Loucy (cell line): Measurements from ENCODE around the gene COX4I2.

Experiments used
- H2AFZ ChIP-seq: fragments of 200-600 bp; sonication (generic); 2 replicates; pipeline ENCODE4 v1.6.0; 2016; ENCODE audit warnings: antibody characterized with exemption, mild to moderate bottlenecking, low read length, moderate library complexity
- H3F3A ChIP-seq: fragments of 200-600 bp; 2 replicates; pipeline ENCODE4 v1.6.0; 2016; ENCODE audit warnings: antibody characterized with exemption, low read depth, mild to moderate bottlenecking
- H3K27me3 ChIP-seq: fragments of 200-600 bp; sonication (generic); 2 replicates; pipeline ENCODE4 v1.6.1; 2014; ENCODE audit warnings: low read length, mild to moderate bottlenecking; ENCODE audit not compliant: insufficient read depth, poor library complexity, severe bottlenecking
- H3K36me3 ChIP-seq: fragments of 200-600 bp; sonication (generic); 2 replicates; pipeline ENCODE4 v1.6.1; 2016; ENCODE audit warnings: low read length; ENCODE audit not compliant: insufficient read depth
- H3K4me1 ChIP-seq: fragments of 200-600 bp; sonication (generic); 2 replicates; pipeline ENCODE4 v1.5.1; 2014; ENCODE audit warnings: low read length, mild to moderate bottlenecking; ENCODE audit not compliant: insufficient read depth, poor library complexity, severe bottlenecking
- H3K4me2 ChIP-seq: fragments of 200-600 bp; sonication (generic); 2 replicates; pipeline ENCODE4 v1.6.0; 2014; ENCODE audit warnings: antibody characterized with exemption, low read length, low read depth, mild to moderate bottlenecking; ENCODE audit not compliant: poor library complexity, severe bottlenecking
- H3K4me3 ChIP-seq: fragments of 200-600 bp; sonication (generic); 2 replicates; pipeline ENCODE4 v1.5.1; 2014; ENCODE audit warnings: low read length, mild to moderate bottlenecking, mixed read lengths; ENCODE audit not compliant: poor library complexity, severe bottlenecking
- H3K79me2 ChIP-seq: fragments of 200-600 bp; sonication (generic); 2 replicates; pipeline ENCODE4 v1.6.1; 2014; ENCODE audit warnings: low read length; ENCODE audit not compliant: insufficient read depth
- H3K9ac ChIP-seq: fragments of 200-600 bp; sonication (generic); 2 replicates; pipeline ENCODE4 v1.6.0; 2014; ENCODE audit warnings: mild to moderate bottlenecking, low read depth, low read length, moderate library complexity; ENCODE audit not compliant: poor library complexity, severe bottlenecking
- H3K9me2 ChIP-seq: fragments of 200-600 bp; sonication (generic); replicated peaks from 2 replicates; pipeline ENCODE4 v1.6.1; 2016; ENCODE audit warnings: low read depth, low read length, mixed read lengths
- H3K9me3 ChIP-seq: fragments of 200-600 bp; sonication (generic); 2 replicates; pipeline ENCODE4 v1.6.1; 2014; ENCODE audit warnings: mild to moderate bottlenecking, antibody characterized with exemption, low read length, low read depth; ENCODE audit not compliant: insufficient read depth
- H4K20me1 ChIP-seq: fragments of 200-600 bp; sonication (generic); 2 replicates; pipeline ENCODE4 v1.6.0; 2014; ENCODE audit warnings: antibody characterized with exemption, low read length, mild to moderate bottlenecking; ENCODE audit not compliant: insufficient read depth, poor library complexity, severe bottlenecking
- EZH2phosphoT487 ChIP-seq: fragments of 200-600 bp; IDR thresholded peaks from 2 replicates; pipeline ENCODE4 v1.6.1; 2018; ENCODE audit warnings: antibody characterized with exemption, mild to moderate bottlenecking, moderate library complexity, borderline replicate concordance
- TF ChIP-seq, protein P1 (sequence below): fragments of 200-600 bp; sonication (generic); conservative IDR thresholded peaks from 2 replicates; pipeline ENCODE4 v1.5.1; 2014; ENCODE audit warnings: mild to moderate bottlenecking, antibody characterized with exemption, low read length

Gene COX4I2

DNA sequence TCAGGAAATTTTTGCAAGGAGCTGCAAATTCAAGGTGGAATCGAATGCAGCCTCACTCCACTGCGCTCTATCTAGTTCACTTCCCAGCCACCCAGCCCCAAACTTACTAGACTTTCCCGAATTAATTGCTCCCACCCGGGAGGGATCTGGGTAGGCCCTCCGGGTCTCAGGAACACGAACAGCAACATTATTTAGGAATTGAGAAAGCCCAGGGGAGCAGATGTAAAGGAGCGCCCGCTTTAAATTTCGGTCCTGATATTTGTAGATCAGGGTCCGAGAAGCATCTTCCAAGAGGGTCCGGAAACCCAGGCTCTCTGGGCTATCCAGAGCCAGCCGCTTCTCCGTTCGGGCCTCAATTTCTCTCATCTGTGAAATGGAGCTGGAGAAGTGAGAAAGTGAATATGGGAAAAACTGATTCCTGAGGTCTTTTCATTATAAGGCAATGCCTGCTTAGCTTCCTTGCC is 33.1 kb upstream of the COX4I2 start:
- no peaks in the 10 kb centered on the region for H3K9me2 ChIP-seq
- peak overlapping the region; percentile 96 for H3K4me2 ChIP-seq
- peaks cover 23% of the 10 kb centered on the region for H3K27me3 ChIP-seq
- H3K9ac ChIP-seq = peak overlapping the region; percentile 58
- peak overlapping the region; percentile 81 for H3K4me3 ChIP-seq
- no peaks in the 10 kb centered on the region for H4K20me1 ChIP-seq
- peaks cover 23% of the 10 kb centered on the region for H3K4me1 ChIP-seq
- H3K36me3 ChIP-seq = no peaks in the 10 kb centered on the region
- no peaks in the 10 kb centered on the region for H3K79me2 ChIP-seq
- no peaks in the 10 kb centered on the region for H3F3A ChIP-seq
- H2AFZ ChIP-seq = peak overlapping the region; percentile 99
- no peaks in the 10 kb centered on the region for H3K9me3 ChIP-seq
- TF ChIP-seq, protein P1, sequence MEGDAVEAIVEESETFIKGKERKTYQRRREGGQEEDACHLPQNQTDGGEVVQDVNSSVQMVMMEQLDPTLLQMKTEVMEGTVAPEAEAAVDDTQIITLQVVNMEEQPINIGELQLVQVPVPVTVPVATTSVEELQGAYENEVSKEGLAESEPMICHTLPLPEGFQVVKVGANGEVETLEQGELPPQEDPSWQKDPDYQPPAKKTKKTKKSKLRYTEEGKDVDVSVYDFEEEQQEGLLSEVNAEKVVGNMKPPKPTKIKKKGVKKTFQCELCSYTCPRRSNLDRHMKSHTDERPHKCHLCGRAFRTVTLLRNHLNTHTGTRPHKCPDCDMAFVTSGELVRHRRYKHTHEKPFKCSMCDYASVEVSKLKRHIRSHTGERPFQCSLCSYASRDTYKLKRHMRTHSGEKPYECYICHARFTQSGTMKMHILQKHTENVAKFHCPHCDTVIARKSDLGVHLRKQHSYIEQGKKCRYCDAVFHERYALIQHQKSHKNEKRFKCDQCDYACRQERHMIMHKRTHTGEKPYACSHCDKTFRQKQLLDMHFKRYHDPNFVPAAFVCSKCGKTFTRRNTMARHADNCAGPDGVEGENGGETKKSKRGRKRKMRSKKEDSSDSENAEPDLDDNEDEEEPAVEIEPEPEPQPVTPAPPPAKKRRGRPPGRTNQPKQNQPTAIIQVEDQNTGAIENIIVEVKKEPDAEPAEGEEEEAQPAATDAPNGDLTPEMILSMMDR = no peak
- no peak for TF ChIP-seq EZH2phosphoT487

DNA sequence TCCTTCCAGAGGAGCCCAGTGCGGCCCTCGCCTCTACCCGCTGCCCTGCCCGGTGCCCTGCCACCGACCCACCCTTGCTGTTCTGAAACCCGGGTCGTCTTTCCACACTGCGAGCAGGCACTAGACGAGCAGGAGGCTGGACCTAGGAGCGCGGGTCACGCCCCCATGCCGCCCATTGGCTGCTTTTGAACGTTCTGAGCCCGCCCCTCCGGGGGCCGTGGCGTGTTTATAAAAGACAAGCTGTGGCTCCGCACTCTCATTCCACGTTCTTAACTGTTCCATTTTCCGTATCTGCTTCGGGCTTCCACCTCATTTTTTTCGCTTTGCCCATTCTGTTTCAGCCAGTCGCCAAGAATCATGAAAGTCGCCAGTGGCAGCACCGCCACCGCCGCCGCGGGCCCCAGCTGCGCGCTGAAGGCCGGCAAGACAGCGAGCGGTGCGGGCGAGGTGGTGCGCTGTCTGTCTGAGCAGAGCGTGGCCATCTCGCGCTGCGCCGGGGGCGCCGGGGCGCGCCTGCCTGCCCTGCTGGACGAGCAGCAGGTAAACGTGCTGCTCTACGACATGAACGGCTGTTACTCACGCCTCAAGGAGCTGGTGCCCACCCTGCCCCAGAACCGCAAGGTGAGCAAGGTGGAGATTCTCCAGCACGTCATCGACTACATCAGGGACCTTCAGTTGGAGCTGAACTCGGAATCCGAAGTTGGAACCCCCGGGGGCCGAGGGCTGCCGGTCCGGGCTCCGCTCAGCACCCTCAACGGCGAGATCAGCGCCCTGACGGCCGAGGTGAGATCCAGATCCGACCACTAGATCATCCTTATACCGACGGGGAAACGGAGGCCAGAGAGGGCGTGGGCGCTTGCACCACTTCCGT is 32.4 kb upstream of the COX4I2 start, which contains the start of gene ID1:
Gene ID1 (plus strand): TSS at position 259 of the 871 bp plus-strand sequence. CDS start 99 bp downstream, at position 358.
- H3K27me3 ChIP-seq = peaks cover 23% of the 10 kb centered on the region
- peaks cover 23% of the 10 kb centered on the region for H3K4me1 ChIP-seq
- no peaks in the 10 kb centered on the region for H4K20me1 ChIP-seq
- peak within 1 kb of the TSS; percentile 99 for H2AFZ ChIP-seq
- H3F3A ChIP-seq = no peaks in the 10 kb centered on the region
- no peaks in the 10 kb centered on the region for H3K79me2 ChIP-seq
- TF ChIP-seq, protein P1 = no peak
- no peak for TF ChIP-seq EZH2phosphoT487
- H3K9me2 ChIP-seq = no peaks in the 10 kb centered on the region
- peak within 1 kb of the TSS; percentile 96 for H3K4me2 ChIP-seq
- H3K36me3 ChIP-seq = no peaks in the 10 kb centered on the region
- no peaks in the 10 kb centered on the region for H3K9me3 ChIP-seq
- H3K4me3 ChIP-seq = peak within 1 kb of the TSS; percentile 81
- peak within 1 kb of the TSS; percentile 58 for H3K9ac ChIP-seq

DNA sequence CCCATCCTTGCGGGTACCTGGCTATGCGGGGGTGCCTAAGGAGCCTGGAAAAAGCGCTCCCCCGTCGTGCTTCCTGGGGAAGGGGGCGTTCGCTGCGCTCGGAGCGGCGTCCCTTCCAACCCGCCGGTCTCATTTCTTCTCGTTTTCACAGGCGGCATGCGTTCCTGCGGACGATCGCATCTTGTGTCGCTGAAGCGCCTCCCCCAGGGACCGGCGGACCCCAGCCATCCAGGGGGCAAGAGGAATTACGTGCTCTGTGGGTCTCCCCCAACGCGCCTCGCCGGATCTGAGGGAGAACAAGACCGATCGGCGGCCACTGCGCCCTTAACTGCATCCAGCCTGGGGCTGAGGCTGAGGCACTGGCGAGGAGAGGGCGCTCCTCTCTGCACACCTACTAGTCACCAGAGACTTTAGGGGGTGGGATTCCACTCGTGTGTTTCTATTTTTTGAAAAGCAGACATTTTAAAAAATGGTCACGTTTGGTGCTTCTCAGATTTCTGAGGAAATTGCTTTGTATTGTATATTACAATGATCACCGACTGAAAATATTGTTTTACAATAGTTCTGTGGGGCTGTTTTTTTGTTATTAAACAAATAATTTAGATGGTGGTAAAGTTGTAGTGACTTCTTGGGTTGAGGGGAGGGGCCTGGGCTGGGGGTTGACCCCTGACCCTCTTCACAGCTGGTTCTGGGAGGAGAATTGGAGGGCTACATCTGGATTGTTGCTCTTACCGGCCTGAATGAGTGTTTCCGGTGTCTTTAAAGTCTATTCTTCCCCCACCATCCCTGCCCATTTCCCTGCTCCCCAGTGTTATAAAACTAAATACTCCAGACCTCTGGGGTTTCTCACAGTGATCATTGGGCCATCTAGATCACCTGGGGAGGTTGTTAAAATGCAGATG is 31.6 kb upstream of the COX4I2 start:
- Histone ChIP-seq H3F3A (no peaks in the 10 kb centered on the region), H3K9me3 (no peaks in the 10 kb centered on the region), H3K27me3 (peaks cover 23% of the 10 kb centered on the region), H2AFZ (peak overlapping the region; percentile 99), H3K9ac (peak overlapping the region; percentile 58), H3K4me1 (peaks cover 23% of the 10 kb centered on the region), H3K4me2 (peak overlapping the region; percentile 96), H4K20me1 (no peaks in the 10 kb centered on the region), H3K9me2 (no peaks in the 10 kb centered on the region), H3K4me3 (peak overlapping the region; percentile 81), H3K36me3 (no peaks in the 10 kb centered on the region), H3K79me2 (no peaks in the 10 kb centered on the region)
- TF ChIP-seq, protein P1 = no peak
- TF ChIP-seq EZH2phosphoT487 = no peak
